PC-3 (cell line): Measurements from ENCODE around the gene GMDS. TPM values are rescaled to one million over a fixed set of nuclear protein-coding genes. Genes with fewer than 3 reads are reported as not detected.

ENCODE experiments used
- ATAC-seq: fragments of 200-7000 bp; cut with Tn5 transposase; 2 replicates; pipeline ENCODE4 v1.9.1; 2020; ENCODE audit warnings: mild to moderate bottlenecking, moderate library complexity
- BruUV-seq: library from RNA; stranded (reverse); fragments of 400-500 nt; replicated peaks from 2 replicates; lab custom pipeline; 2021; lab: Mats Ljungman, UMichigan
- CTCF ChIA-PET: fragments of 300-600 bp; sonication (Branson Sonifier 250); formaldehyde crosslinking; loops from one replicate; lab custom pipeline; 2022; ENCODE audit warnings: antibody characterized with exemption; lab: Charles Lee
- POLR2A ChIA-PET: fragments of 300-600 bp; sonication (Branson Sonifier 250); formaldehyde crosslinking; loops from one replicate; lab custom pipeline; 2022; ENCODE audit warnings: antibody characterized with exemption; ENCODE audit not compliant: unreplicated experiment; lab: Charles Lee
- DNase-seq: peaks from one replicate; pipeline ENCODE4 v3.0.0-alpha.2; 2015
- H2AFZ ChIP-seq: fragments of 300-600 bp; sonication (generic); 2 replicates; pipeline ENCODE4 v1.6.0; 2016; ENCODE audit warnings: antibody characterized with exemption, low read length
- H3F3A ChIP-seq: fragments of 300-600 bp; sonication (generic); one replicate; pipeline ENCODE4 v1.6.0; 2017; ENCODE audit warnings: antibody characterized with exemption, low read length, control low read depth, mild to moderate bottlenecking; ENCODE audit not compliant: unreplicated experiment
- H3K27ac ChIP-seq: fragments of 300-600 bp; sonication (generic); 2 replicates; pipeline ENCODE4 v1.5.1; 2016; ENCODE audit warnings: mild to moderate bottlenecking, low read length
- H3K27me3 ChIP-seq: fragments of 300-600 bp; sonication (generic); 2 replicates; pipeline ENCODE4 v1.6.1; 2016; ENCODE audit warnings: low read length, mixed read lengths
- H3K36me3 ChIP-seq: fragments of 300-600 bp; sonication (generic); 2 replicates; pipeline ENCODE4 v1.6.1; 2016; ENCODE audit warnings: low read depth, mixed run types, low read length, mixed read lengths
- H3K4me1 ChIP-seq: fragments of 300-600 bp; sonication (generic); 2 replicates; pipeline ENCODE4 v1.5.1; 2016; ENCODE audit warnings: low read length; ENCODE audit not compliant: insufficient read depth
- H3K4me2 ChIP-seq: fragments of 300-600 bp; sonication (generic); 2 replicates; pipeline ENCODE4 v1.6.0; 2016; ENCODE audit warnings: low read length
- H3K4me3 ChIP-seq: fragments of 300-600 bp; sonication (generic); 2 replicates; pipeline ENCODE4 v1.5.1; 2016; ENCODE audit warnings: mild to moderate bottlenecking, low read length, mixed read lengths
- H3K79me2 ChIP-seq: fragments of 300-600 bp; sonication (generic); 2 replicates; pipeline ENCODE4 v1.6.1; 2017; ENCODE audit warnings: low read length, mixed read lengths
- H3K9ac ChIP-seq: fragments of 300-600 bp; sonication (generic); 2 replicates; pipeline ENCODE4 v1.6.0; 2016; ENCODE audit warnings: mild to moderate bottlenecking, low read length
- H3K9me2 ChIP-seq: fragments of 300-600 bp; sonication (generic); replicated peaks from 2 replicates; pipeline ENCODE4 v1.6.1; 2016; ENCODE audit warnings: mixed run types, low read length, mixed read lengths
- H3K9me3 ChIP-seq: fragments of 300-600 bp; sonication (generic); 2 replicates; pipeline ENCODE4 v1.6.1; 2016; ENCODE audit warnings: low read length, mixed read lengths
- H4K20me1 ChIP-seq: fragments of 300-600 bp; sonication (generic); 2 replicates; pipeline ENCODE4 v1.6.1; 2016; ENCODE audit warnings: low read length, mixed read lengths
- EZH2 ChIP-seq: fragments of 300-600 bp; sonication (generic); IDR thresholded peaks from one replicate; pipeline ENCODE4 v1.6.1; 2017; ENCODE audit warnings: antibody characterized with exemption, mild to moderate bottlenecking, low read length; ENCODE audit not compliant: unreplicated experiment
- EZH2phosphoT487 ChIP-seq: fragments of 300-600 bp; sonication (generic); IDR thresholded peaks from 2 replicates; pipeline ENCODE4 v1.6.1; 2018; ENCODE audit warnings: mild to moderate bottlenecking, antibody characterized with exemption, low read length, borderline replicate concordance
- intact Hi-C: fragments of 100-400 bp; cut with micrococcal nuclease; formaldehyde crosslinking; loops from 2 replicates; pipeline ENCODE4 v1.9.0; 2023
- total RNA-seq: library from RNA; depleted of rRNA; stranded (reverse); fragments of >200 nt; gene quantifications from 2 replicates; pipeline ENCODE4 v1.2.3, GENCODE V29; 2014
- TF ChIP-seq, protein P1 (sequence below): fragments of 300-600 bp; sonication (generic); conservative IDR thresholded peaks from 2 replicates; pipeline ENCODE4 v1.5.1; 2017; ENCODE audit warnings: antibody characterized with exemption, low read depth, mild to moderate bottlenecking, low read length

The GMDS gene
- total RNA-seq, 1 experiment from 2014 or later, result 18.3 TPM

DNA sequence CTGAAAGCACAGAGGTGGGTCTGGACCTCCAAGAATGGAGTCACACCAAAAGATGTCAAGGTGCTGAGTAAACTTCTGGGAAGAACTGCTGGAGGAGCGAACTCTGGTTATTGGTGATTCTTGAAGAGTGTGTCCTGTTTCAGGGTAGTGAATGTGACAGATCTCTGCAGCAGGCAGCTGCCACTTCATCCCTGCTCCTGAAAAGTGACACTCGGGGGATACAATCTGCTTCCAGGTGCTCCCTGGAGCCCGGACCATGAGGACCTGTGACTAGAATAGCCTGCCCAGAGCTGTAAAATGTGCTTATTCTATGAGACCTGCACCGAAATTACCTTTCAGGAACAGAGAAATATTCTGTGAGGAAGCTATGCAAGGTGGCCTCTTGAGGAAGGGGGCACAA, 444.6 kb downstream of the GMDS start:
- DNase-seq, result no peak
- peaks cover 7% of the 10 kb centered on the region; the same call in 1 of the 2 replicates for H3K4me1 ChIP-seq
- H3K36me3 ChIP-seq, result no peaks in the 10 kb centered on the region
- no peaks in the 10 kb centered on the region for H3K9me2 ChIP-seq
- no peaks in the 10 kb centered on the region for H3F3A ChIP-seq
- H3K9ac ChIP-seq, result no peak overlapping the region
- H2AFZ ChIP-seq, result no peak overlapping the region
- no peak for ATAC-seq
- no peak for TF ChIP-seq EZH2
- TF ChIP-seq EZH2phosphoT487, result no peak
- TF ChIP-seq, protein P1, sequence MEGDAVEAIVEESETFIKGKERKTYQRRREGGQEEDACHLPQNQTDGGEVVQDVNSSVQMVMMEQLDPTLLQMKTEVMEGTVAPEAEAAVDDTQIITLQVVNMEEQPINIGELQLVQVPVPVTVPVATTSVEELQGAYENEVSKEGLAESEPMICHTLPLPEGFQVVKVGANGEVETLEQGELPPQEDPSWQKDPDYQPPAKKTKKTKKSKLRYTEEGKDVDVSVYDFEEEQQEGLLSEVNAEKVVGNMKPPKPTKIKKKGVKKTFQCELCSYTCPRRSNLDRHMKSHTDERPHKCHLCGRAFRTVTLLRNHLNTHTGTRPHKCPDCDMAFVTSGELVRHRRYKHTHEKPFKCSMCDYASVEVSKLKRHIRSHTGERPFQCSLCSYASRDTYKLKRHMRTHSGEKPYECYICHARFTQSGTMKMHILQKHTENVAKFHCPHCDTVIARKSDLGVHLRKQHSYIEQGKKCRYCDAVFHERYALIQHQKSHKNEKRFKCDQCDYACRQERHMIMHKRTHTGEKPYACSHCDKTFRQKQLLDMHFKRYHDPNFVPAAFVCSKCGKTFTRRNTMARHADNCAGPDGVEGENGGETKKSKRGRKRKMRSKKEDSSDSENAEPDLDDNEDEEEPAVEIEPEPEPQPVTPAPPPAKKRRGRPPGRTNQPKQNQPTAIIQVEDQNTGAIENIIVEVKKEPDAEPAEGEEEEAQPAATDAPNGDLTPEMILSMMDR, result no peak
- no TSS peak for BruUV-seq
- H3K9me3 ChIP-seq, result no peaks in the 10 kb centered on the region
- H3K79me2 ChIP-seq, result no peaks in the 10 kb centered on the region
- ChIA-PET POLR2A (interaction anchor here (0.5 kb wide), 1 partner anchor 96 kb away, joined by 3 read pairs; no protein-coding TSS in a partner anchor), CTCF (no interaction called here)
- H4K20me1 ChIP-seq, result no peaks in the 10 kb centered on the region
- no peak overlapping the region for H3K4me3 ChIP-seq
- intact Hi-C loops, result no loop called here
- H3K27me3 ChIP-seq, result no peaks in the 10 kb centered on the region
- no peak overlapping the region for H3K4me2 ChIP-seq
- H3K27ac ChIP-seq, result no peak overlapping the region

DNA sequence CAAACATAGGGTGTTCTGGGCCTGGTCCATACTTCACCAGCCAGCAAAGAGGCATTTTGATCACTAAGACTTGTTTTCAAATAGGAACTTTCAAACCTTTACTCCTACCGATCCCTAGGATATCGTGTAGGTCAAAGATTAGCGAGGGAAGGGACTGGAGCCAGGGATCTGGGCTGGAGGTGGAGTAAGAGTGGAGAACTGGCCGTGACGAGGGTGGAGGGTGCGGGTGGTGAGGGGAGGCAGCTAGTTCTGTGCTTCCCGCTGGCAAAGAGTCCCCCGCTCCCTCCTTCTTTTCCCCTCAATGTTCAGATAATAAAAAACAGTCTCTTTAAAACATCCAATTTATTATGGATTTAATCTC, 446.5 kb downstream of the GMDS start:
- no peaks in the 10 kb centered on the region for H3K79me2 ChIP-seq
- no peak overlapping the region for H3K27ac ChIP-seq
- TF ChIP-seq EZH2phosphoT487 (no peak), EZH2 (no peak)
- TF ChIP-seq, protein P1, result no peak
- POLR2A ChIA-PET, result no interaction called here
- H3K9ac ChIP-seq, result no peak overlapping the region
- H3K27me3 ChIP-seq, result no peaks in the 10 kb centered on the region
- H3K36me3 ChIP-seq, result no peaks in the 10 kb centered on the region
- H3F3A ChIP-seq, result no peaks in the 10 kb centered on the region
- no peak for ATAC-seq
- no peaks in the 10 kb centered on the region for H3K9me2 ChIP-seq
- no peak overlapping the region for H3K4me2 ChIP-seq
- DNase-seq, result no peak
- H3K4me3 ChIP-seq, result no peak overlapping the region
- H3K4me1 ChIP-seq, result peaks cover 7% of the 10 kb centered on the region; the same call in 1 of the 2 replicates
- intact Hi-C loops, result no loop called here
- H3K9me3 ChIP-seq, result no peaks in the 10 kb centered on the region
- no TSS peak for BruUV-seq
- H2AFZ ChIP-seq, result no peak overlapping the region
- no peaks in the 10 kb centered on the region for H4K20me1 ChIP-seq
- CTCF ChIA-PET, result no interaction called here

DNA sequence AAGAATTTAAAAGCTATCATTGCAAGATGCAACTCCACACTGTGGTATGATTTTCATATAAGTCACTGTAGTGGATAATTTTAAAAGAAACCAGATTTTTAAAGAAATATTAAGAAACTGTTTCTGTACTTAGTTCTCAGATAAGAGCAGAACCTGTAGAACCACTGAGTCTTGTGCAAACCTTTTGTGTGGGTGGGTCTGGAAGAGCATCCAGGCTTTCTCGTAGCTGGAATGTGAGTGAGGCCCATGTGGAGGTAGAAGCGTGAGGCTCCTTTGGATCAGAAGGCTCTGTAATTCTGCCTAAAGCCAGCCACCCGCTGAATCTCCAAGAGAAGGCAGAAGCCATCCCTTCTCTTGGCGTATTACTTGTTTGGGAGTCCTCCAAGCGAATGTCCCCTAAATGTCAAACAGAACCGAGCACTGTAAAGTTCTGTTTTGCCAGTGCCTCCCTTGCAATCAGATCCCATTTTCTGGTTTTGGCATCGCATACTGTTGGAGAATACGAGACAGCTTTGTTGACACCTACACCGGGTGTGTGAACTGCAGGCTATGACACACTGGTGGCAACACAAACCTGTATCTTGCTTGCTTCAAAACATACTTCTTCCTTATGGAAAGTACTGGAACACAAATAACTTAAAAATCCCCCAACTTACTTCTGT, 447.0 kb downstream of the GMDS start:
- ChIA-PET CTCF (no interaction called here), POLR2A (no interaction called here)
- Histone ChIP-seq H3K4me2 (no peak overlapping the region), H3F3A (no peaks in the 10 kb centered on the region), H3K4me3 (no peak overlapping the region), H4K20me1 (no peaks in the 10 kb centered on the region), H2AFZ (no peak overlapping the region), H3K9me3 (no peaks in the 10 kb centered on the region), H3K27me3 (no peaks in the 10 kb centered on the region), H3K9ac (no peak overlapping the region), H3K4me1 (peaks cover 7% of the 10 kb centered on the region; the same call in 1 of the 2 replicates), H3K27ac (no peak overlapping the region), H3K9me2 (no peaks in the 10 kb centered on the region), H3K79me2 (no peaks in the 10 kb centered on the region), H3K36me3 (no peaks in the 10 kb centered on the region)
- DNase-seq (no peak), ATAC-seq (no peak)
- BruUV-seq, result no TSS peak
- TF ChIP-seq, protein P1, result no peak
- TF ChIP-seq EZH2 (no peak), EZH2phosphoT487 (no peak)
- intact Hi-C loops, result no loop called here
